ENCODE results near the gene FAT2.

FAT2 gene

DNA sequence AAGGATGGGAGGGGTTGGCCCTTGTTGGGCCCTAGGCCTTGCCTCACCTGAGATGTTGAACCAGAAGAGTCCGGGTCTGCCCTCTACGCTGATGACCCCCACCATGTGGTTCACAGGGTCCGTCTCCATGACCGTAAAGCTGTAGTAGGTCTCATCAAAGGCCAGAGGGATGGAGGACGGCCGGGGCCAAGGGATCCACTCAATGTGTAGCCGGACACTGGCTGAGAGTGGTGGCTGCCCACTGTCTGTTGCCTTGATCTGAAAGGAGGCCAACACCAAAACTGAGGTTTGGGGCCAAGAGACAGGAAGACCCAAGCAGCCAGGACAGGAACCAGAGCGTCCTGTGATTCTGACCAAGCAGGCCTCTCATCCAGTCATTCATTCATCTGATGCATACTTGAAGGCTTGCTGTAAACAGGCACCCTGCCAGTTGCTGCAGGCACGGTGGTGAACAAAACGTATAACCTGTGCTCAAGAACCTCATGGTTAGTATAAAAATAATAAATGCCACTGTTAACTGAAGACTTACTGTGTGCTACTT lies 37.9 kb downstream of the FAT2 start:
- no peak for DNase-seq

DNA sequence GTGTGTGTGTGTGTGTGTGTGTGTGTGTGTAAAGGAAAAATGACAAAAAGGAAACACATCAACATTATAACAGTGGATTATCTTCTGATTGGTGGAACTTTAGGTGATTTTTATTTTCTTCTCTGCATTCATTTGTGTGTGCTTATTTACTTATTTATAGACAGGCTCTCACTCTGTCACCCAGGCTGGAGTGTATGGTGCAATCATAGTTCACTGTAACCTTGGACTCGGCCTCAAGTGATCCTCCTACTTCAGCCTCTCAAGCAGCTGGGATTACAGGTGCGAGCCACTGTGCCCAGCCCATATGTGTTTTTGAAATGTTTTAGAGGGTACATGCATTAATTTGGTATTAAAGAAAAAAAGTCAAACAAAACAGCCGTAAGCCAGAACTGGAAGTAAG lies 39.1 kb downstream of the FAT2 start:
- DNase-seq = no peak

DNA sequence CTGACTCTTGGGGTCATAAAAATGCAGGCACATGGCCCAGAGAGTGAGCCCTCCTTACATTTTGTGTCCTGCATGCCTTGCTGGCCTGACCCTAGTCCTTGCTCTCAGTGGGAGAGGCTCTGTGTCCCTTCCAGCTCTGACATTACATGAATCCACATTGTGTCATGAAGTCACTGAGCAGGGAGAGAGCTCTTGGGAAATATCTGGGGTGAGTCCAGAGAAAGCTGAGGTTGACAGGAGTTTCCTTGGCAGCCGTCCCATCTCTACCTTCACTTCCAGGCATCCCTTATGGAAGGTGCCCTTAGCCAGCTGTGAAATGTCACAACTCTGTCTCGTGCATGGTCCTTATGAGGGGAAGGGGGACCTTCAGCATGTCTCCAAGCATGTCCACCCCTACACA lies 41.0 kb downstream of the FAT2 start:
- DNase-seq = no peak

DNA sequence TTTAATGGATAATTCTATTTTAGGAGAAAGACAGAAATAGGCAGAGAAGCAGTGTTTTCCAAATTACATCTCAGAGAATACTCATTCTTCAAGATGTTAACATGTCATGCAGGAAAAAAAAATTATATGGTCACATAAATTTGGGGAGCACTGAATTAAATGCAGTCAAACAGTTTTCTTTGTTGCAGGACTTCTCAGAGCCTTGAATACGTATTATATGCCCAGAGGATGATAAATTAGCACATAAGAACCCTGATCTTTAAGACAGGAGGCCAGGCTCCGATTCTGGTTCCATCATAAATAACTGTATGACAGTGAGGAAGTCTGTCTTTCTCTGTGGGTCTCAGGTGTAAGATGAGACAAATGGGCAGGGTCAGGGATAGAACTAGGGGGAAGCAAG lies 41.4 kb downstream of the FAT2 start:
- DNase-seq = no peak

GRCh38 chr5:151547364-151547763 lies 43.8 kb downstream of the FAT2 start:
- no peak for DNase-seq

GRCh38 chr5:151541571-151541970 lies 49.6 kb downstream of the FAT2 start:
- DNase-seq = no peak
